DOHH2 (cell line): ENCODE results near the gene FAM241B.

Experiments
- H3F3A ChIP-seq: fragments of 200-600 bp; sonication (generic), shearing (Covaris generic); 2 replicates; pipeline ENCODE4 v1.6.0; 2016; ENCODE audit warnings: antibody characterized with exemption, mild to moderate bottlenecking; ENCODE audit not compliant: control insufficient read depth, insufficient read depth
- H3K27ac ChIP-seq: fragments of 200-600 bp; sonication (generic); 2 replicates; pipeline ENCODE4 v1.5.1; 2014; ENCODE audit warnings: low read depth, mild to moderate bottlenecking, low read length, moderate library complexity
- H3K27me3 ChIP-seq: fragments of 200-600 bp; sonication (generic); 2 replicates; pipeline ENCODE4 v1.6.1; 2014; ENCODE audit warnings: mild to moderate bottlenecking, low read length, mixed read lengths; ENCODE audit not compliant: control insufficient read depth
- H3K36me3 ChIP-seq: fragments of 200-600 bp; sonication (generic); 2 replicates; pipeline ENCODE4 v1.6.1; 2014; ENCODE audit warnings: mild to moderate bottlenecking, low read length, moderate library complexity, mixed read lengths; ENCODE audit not compliant: control insufficient read depth
- H3K4me1 ChIP-seq: fragments of 200-600 bp; sonication (generic); 2 replicates; pipeline ENCODE4 v1.6.1; 2014; ENCODE audit warnings: mild to moderate bottlenecking, low read length, mixed read lengths; ENCODE audit not compliant: control insufficient read depth
- H3K4me2 ChIP-seq: fragments of 200-600 bp; sonication (generic); 2 replicates; pipeline ENCODE4 v1.6.0; 2014; ENCODE audit warnings: mild to moderate bottlenecking, low read length, moderate library complexity
- H3K4me3 ChIP-seq: fragments of 200-600 bp; sonication (generic); 2 replicates; pipeline ENCODE4 v1.5.1; 2014; ENCODE audit warnings: mild to moderate bottlenecking, low read length, mixed read lengths
- H3K79me2 ChIP-seq: fragments of 200-600 bp; sonication (generic); 2 replicates; pipeline ENCODE4 v1.6.1; 2014; ENCODE audit warnings: mild to moderate bottlenecking, low read length, mixed read lengths; ENCODE audit not compliant: control insufficient read depth
- H3K9me2 ChIP-seq: fragments of 200-600 bp; sonication (generic); replicated peaks from 2 replicates; pipeline ENCODE4 v1.6.1; 2014; ENCODE audit warnings: mild to moderate bottlenecking, low read length, mixed read lengths; ENCODE audit not compliant: control insufficient read depth
- H3K9me3 ChIP-seq: fragments of 200-600 bp; sonication (generic); 2 replicates; pipeline ENCODE4 v1.6.1; 2014; ENCODE audit warnings: antibody characterized with exemption, low read length, mixed read lengths; ENCODE audit not compliant: control insufficient read depth, insufficient read depth
- H4K20me1 ChIP-seq: fragments of 200-600 bp; sonication (generic); 2 replicates; pipeline ENCODE4 v1.6.0; 2014; ENCODE audit warnings: low read depth, mild to moderate bottlenecking, antibody characterized with exemption, low read length, moderate library complexity; ENCODE audit not compliant: control insufficient read depth, insufficient read depth
- CTCF ChIP-seq: fragments of 200-600 bp; sonication (generic); IDR thresholded peaks from one replicate; pipeline ENCODE4 v1.5.1; 2014; ENCODE audit warnings: antibody characterized with exemption, mild to moderate bottlenecking, low read depth, low read length; ENCODE audit not compliant: poor library complexity, severe bottlenecking
- EZH2phosphoT487 ChIP-seq: fragments of 200-600 bp; sonication (generic); IDR thresholded peaks from 2 replicates; pipeline ENCODE4 v1.6.1; 2017; ENCODE audit warnings: borderline replicate concordance, mild to moderate bottlenecking, antibody characterized with exemption, low read length, moderate library complexity, mixed read lengths

FAM241B gene

GRCh38 chr10:69656742-69657269, 26.8 kb downstream of the FAM241B start:
- Histone ChIP-seq H3K4me3 (no peak overlapping the region), H3K27me3 (peaks cover 8% of the 10 kb centered on the region; the same call in 1 of the 2 replicates), H3K9me2 (no peaks in the 10 kb centered on the region), H3K27ac (no peak overlapping the region), H3K9me3 (peaks cover 7% of the 10 kb centered on the region; the same call in 1 of the 2 replicates), H3K4me1 (no peaks in the 10 kb centered on the region), H3K79me2 (no peaks in the 10 kb centered on the region), H3K4me2 (no peak overlapping the region), H3F3A (no peaks in the 10 kb centered on the region), H4K20me1 (no peaks in the 10 kb centered on the region), H3K36me3 (no peaks in the 10 kb centered on the region)
- TF ChIP-seq EZH2phosphoT487 (no peak), CTCF (no peak)

- Histone ChIP-seq H3K4me1 (no peaks in the 10 kb centered on the region), H3K79me2 (no peaks in the 10 kb centered on the region), H3F3A (no peaks in the 10 kb centered on the region), H3K36me3 (no peaks in the 10 kb centered on the region), H3K9me3 (peaks cover 7% of the 10 kb centered on the region; the same call in 1 of the 2 replicates), H3K27ac (no peak overlapping the region), H3K27me3 (peaks cover 8% of the 10 kb centered on the region; the same call in 1 of the 2 replicates), H3K4me2 (no peak overlapping the region), H3K4me3 (no peak overlapping the region), H3K9me2 (no peaks in the 10 kb centered on the region), H4K20me1 (no peaks in the 10 kb centered on the region)
- TF ChIP-seq EZH2phosphoT487 = no peak
- TF ChIP-seq CTCF = no peak
Measured at GRCh38 chr10:69657430-69657829, 27.4 kb downstream of the FAM241B start.

GRCh38 chr10:69657866-69658265, 27.8 kb downstream of the FAM241B start:
- Histone ChIP-seq H3K27ac (no peak overlapping the region), H3K4me2 (no peak overlapping the region), H3F3A (no peaks in the 10 kb centered on the region), H3K4me1 (no peaks in the 10 kb centered on the region), H4K20me1 (no peaks in the 10 kb centered on the region), H3K79me2 (no peaks in the 10 kb centered on the region), H3K27me3 (peaks cover 8% of the 10 kb centered on the region; the same call in 1 of the 2 replicates), H3K4me3 (no peak overlapping the region), H3K36me3 (no peaks in the 10 kb centered on the region), H3K9me3 (peaks cover 3% of the 10 kb centered on the region; the same call in 1 of the 2 replicates), H3K9me2 (no peaks in the 10 kb centered on the region)
- TF ChIP-seq CTCF (no peak), EZH2phosphoT487 (no peak)
